Measurements from ENCODE around the gene MAMDC4. TPM values are rescaled to one million over a fixed set of nuclear protein-coding genes. Genes with fewer than 3 reads are reported as not detected.
A peak's percentile ranks its signal among the peaks of the same experiment; 100 is the strongest.
"Not testable (repeated sequence)": the region's sequence is repeated elsewhere in the genome, so short reads cannot be mapped to it uniquely, and the experiment has no call there.

Gene MAMDC4
- total RNA-seq, 2 donors from 2014 or later = 5.2 to 17.7 TPM

DNA sequence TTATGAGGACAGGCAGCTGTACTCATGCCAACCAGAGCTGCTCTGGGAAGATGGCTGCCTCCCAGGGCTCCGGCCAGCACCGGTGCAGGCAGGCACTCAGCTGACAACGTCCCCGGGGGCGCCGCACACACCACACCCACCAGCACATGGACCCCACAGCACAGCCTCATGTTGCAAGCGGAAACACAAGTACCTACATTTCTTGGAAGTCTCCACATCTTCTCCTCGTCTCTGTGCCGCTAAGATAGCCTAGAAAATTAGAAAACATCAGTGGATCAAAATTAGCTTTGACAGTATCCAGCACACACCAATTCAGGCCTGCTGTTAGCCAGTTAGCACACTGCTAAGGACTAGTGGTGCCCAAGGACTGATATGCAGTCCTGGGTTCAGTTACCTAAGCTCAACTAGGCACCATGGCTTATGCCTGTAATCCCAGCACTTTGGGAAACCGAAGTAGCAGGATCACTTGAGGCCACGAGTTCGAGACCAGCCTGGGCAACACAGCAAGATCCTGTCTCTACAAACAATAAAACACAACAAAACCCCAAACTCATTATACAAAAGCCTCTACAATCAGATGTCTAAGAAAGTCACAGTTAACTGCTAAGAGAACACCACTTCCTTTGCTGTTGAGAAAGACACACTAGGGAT is 11.6 kb downstream of the MAMDC4 start:
- no peak for TF ChIP-seq POLR2AphosphoS5 (IDR thresholded peaks at IDR 0.05)
- TF ChIP-seq, protein P1, sequence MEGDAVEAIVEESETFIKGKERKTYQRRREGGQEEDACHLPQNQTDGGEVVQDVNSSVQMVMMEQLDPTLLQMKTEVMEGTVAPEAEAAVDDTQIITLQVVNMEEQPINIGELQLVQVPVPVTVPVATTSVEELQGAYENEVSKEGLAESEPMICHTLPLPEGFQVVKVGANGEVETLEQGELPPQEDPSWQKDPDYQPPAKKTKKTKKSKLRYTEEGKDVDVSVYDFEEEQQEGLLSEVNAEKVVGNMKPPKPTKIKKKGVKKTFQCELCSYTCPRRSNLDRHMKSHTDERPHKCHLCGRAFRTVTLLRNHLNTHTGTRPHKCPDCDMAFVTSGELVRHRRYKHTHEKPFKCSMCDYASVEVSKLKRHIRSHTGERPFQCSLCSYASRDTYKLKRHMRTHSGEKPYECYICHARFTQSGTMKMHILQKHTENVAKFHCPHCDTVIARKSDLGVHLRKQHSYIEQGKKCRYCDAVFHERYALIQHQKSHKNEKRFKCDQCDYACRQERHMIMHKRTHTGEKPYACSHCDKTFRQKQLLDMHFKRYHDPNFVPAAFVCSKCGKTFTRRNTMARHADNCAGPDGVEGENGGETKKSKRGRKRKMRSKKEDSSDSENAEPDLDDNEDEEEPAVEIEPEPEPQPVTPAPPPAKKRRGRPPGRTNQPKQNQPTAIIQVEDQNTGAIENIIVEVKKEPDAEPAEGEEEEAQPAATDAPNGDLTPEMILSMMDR (IDR thresholded peaks at IDR 0.05) = no peak
- no peak for TF ChIP-seq POLR2A (IDR thresholded peaks at IDR 0.05)
- Histone ChIP-seq H3K4me1 (replicated peaks) (peaks cover 15% of the 10 kb centered on the region), H3K36me3 (peaks cover 6 to 13% of the 10 kb centered on the region in 2 donors), H3K27me3 (replicated peaks; ENCODE audit: insufficient read depth) (no peaks in the 10 kb centered on the region), H3K27ac (no peak overlapping the region), H3K9me3 (no peaks in the 10 kb centered on the region), H3K4me3 (no peak overlapping the region)
- intact Hi-C loops (cut with DNase I) = no loop called here
- no peak for DNase-seq (ENCODE audit: low spot score)
- 96% methylated on average over 11 of the region's 12 CpGs for WGBS

DNA sequence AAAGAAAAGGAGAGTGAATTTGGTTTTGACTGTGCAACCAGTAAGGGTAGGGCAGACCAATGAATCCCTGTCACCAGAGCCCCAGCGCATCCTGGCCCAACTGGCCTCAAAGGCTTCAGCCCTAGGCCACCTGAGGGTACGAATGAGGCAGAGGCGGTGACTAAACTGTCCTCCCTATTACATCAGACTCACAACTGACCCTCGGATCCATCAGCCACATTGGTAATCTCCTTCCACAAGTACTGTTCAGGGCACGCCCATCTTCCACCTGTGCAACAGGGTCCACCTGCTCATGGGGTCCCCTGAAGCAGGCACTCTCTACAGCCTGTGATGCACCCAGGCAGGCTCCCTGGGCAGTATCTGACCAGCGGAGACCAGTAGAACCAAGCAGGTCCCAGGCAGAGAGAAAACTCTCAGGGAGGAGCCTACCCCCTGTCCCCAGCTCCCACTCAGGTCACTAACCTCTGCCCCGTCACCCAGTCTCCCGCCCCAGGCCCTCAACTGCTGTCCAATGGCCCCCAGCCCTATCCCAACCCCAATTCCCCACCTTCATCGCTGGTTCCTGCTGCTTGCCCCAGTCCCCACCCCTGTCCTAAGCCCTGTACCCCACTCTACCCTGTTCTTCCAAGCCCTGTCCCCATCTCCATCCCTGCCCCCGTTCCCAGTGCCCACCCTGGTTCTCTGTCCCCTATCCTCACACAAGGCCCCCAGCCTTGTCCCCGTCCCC is 13.1 kb downstream of the MAMDC4 start:
- Histone ChIP-seq H3K36me3 (peaks cover 6 to 13% of the 10 kb centered on the region in 2 donors), H3K27me3 (replicated peaks; ENCODE audit: insufficient read depth) (no peaks in the 10 kb centered on the region), H3K4me3 (peak overlapping the region; percentile 98 to 99), H3K4me1 (replicated peaks) (peaks cover 7% of the 10 kb centered on the region), H3K9me3 (no peaks in the 10 kb centered on the region), H3K27ac (peak overlapping the region; percentile 82 to 91)
- 60% methylated on average over 11 of the region's 11 CpGs for WGBS
- TF ChIP-seq, protein P1 (IDR thresholded peaks at IDR 0.05) = no peak
- TF ChIP-seq POLR2A (IDR thresholded peaks at IDR 0.05) (no peak), POLR2AphosphoS5 (IDR thresholded peaks at IDR 0.05) (no peak)
- intact Hi-C loops (cut with DNase I) = no loop called here
- DNase-seq (ENCODE audit: low spot score) = no peak

DNA sequence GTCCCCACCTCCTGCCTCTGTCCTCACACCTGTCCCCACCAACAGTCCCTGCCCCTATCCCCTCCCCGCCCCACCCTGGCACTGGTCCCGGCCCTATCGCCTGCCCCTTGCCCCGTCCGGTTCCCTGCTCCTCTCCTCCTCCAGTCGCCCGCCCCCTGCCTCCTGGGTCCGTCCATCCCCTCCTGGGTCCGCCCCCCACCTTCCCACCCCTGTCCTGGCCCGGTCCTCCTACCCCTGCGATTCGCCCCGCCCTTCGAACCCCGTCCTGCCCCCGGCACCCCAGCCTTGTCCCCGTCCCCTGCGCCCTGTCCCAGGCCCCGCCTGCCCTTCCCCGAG is 13.6 kb downstream of the MAMDC4 start:
- intact Hi-C loops (cut with DNase I) = no loop called here
- Histone ChIP-seq H3K27ac (peak overlapping the region; percentile 82 to 91), H3K4me3 (peak overlapping the region; percentile 98 to 99), H3K27me3 (replicated peaks; ENCODE audit: insufficient read depth) (no peaks in the 10 kb centered on the region), H3K9me3 (no peaks in the 10 kb centered on the region), H3K4me1 (replicated peaks) (peaks cover 7% of the 10 kb centered on the region), H3K36me3 (peaks cover 6 to 13% of the 10 kb centered on the region in 2 donors)
- TF ChIP-seq, protein P1 (IDR thresholded peaks at IDR 0.05) = no peak
- no peak for TF ChIP-seq POLR2AphosphoS5 (IDR thresholded peaks at IDR 0.05)
- TF ChIP-seq POLR2A (IDR thresholded peaks at IDR 0.05) = no peak
- WGBS = 0% methylated on average over 16 of the region's 20 CpGs
- no peak for DNase-seq (ENCODE audit: low spot score)

DNA sequence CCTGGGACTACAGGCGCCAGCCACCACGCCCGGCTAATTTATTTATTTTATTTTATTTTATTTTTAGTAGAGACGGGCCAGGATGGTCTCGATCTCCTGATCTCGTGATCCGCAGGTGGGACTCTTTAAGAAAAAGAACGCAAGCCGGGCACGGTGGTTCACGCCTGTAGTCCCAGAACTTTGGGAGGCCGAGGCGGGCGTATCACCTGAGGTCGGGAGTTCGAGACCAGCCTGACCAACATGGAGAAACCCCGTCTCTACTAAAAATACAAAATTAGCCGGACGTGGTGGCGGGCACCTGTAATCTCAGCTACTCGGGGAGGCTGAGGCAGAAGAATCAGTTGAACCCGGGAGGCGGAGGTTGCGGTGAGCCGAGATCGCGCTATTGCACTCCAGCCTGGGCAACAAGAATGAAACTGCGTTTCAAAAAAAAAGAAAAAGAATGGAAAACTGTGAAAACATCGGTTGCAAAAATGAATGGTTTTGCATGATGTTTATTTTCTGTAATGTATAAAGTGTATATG is 14.8 kb downstream of the MAMDC4 start:
- H3K9me3 ChIP-seq; intact Hi-C loops (cut with DNase I); H3K27me3 ChIP-seq (replicated peaks; ENCODE audit: insufficient read depth); H3K4me1 ChIP-seq (replicated peaks): not testable (repeated sequence)
- Histone ChIP-seq H3K4me3 (peak overlapping the region; percentile 98 to 99), H3K27ac (peak overlapping the region; percentile 82 to 91), H3K36me3 (peaks cover 6 to 13% of the 10 kb centered on the region in 2 donors)
- 90% methylated on average over 29 of the region's 29 CpGs for WGBS
- DNase-seq (ENCODE audit: low spot score) = peak; percentile 4

GRCh38 chr9:136867480-136867879 is 15.3 kb downstream of the MAMDC4 start:
- Histone ChIP-seq H3K36me3 (peaks cover 6 to 12% of the 10 kb centered on the region in 2 donors), H3K4me3 (no peak overlapping the region), H3K4me1 (replicated peaks) (peaks cover 7% of the 10 kb centered on the region), H3K9me3 (no peaks in the 10 kb centered on the region), H3K27me3 (replicated peaks; ENCODE audit: insufficient read depth) (no peaks in the 10 kb centered on the region), H3K27ac (no peak overlapping the region)
- intact Hi-C loops (cut with DNase I) = no loop called here
- no peak for DNase-seq (ENCODE audit: low spot score)
- 96% methylated on average over 18 of the region's 18 CpGs for WGBS
- TF ChIP-seq, protein P1 (IDR thresholded peaks at IDR 0.05) = no peak
- TF ChIP-seq POLR2AphosphoS5 (IDR thresholded peaks at IDR 0.05) (no peak), POLR2A (IDR thresholded peaks at IDR 0.05) (no peak)

All from prostate gland (tissue), 2 donors.